GM23248 (cell line): ENCODE data around the gene ADAM19.

Source experiments
- EZH2 ChIP-seq: fragments of 200-600 bp; sonication (generic); IDR thresholded peaks from 2 replicates; pipeline ENCODE4 v1.6.1; 2018; ENCODE audit warnings: antibody characterized with exemption, mild to moderate bottlenecking; ENCODE audit not compliant: insufficient read depth, poor library complexity, severe bottlenecking
- EZH2phosphoT487 ChIP-seq: fragments of 200-600 bp; sonication (generic); IDR thresholded peaks from 2 replicates; pipeline ENCODE4 v1.6.1; 2018; ENCODE audit warnings: antibody characterized with exemption, moderate library complexity, mild to moderate bottlenecking, low read depth; ENCODE audit not compliant: insufficient read depth

DNA sequence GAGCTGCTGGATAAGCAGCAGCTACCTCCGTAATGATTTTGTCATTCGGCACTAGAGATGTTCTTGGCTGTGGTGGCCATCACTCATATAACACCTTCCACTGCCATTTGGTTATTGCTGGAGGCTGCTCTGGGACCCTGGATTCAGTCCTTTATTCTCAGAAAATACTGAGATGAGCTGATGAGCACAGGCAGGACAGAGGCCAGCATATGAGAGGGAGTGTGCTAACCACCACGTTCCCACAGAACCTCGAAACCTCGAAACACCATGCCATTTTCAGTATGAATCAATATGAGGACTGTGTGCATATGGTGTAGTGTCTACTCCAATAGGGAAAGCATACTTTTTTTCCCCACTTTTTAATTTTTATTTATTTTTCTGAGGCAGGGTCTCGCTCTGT lies 56.6 kb downstream of the ADAM19 start:
- no peak for TF ChIP-seq EZH2
- no peak for TF ChIP-seq EZH2phosphoT487
